ENCODE measurements around the gene ADK. TPM values are rescaled to one million over a fixed set of nuclear protein-coding genes. Genes with fewer than 3 reads are reported as not detected.
A peak's percentile ranks its signal among the peaks of the same experiment; 100 is the strongest.

The ADK gene
- total RNA-seq, 3 donors from 2014 or later (not counting 1 experiment from before 2014, with no cell fraction given), result 13.4 to 16.1 (median 14.1) TPM

GRCh38 chr10:74233281-74233680 lies 82.3 kb downstream of the ADK start:
- Mint-ChIP-seq H3K4me3 (no peak overlapping the region), H3K27ac (no peak overlapping the region), H3K4me1 (peaks cover 4 to 5% of the 10 kb centered on the region in 2 donors), H3K27me3 (ENCODE audit: low read depth in 2 of 2) (no peaks in the 10 kb centered on the region), H3K36me3 (no peaks in the 10 kb centered on the region), H3K9me3 (no peaks in the 10 kb centered on the region)
- Histone ChIP-seq H3K27ac (ENCODE audit: low read length) (no peak overlapping the region), H3K36me3 (ENCODE audit: control insufficient read depth, insufficient read depth, low read length) (no peaks in the 10 kb centered on the region), H3K4me3 (ENCODE audit: low read length) (no peak overlapping the region), H3K4me1 (ENCODE audit: control insufficient read depth, insufficient read depth, low read length) (no peaks in the 10 kb centered on the region), H3K9me3 (ENCODE audit: control insufficient read depth, insufficient read depth, low read length) (no peaks in the 10 kb centered on the region), H3K27me3 (ENCODE audit: control insufficient read depth, insufficient read depth, low read length) (no peaks in the 10 kb centered on the region)
- DNase-seq (no peak), ATAC-seq (no peak)
- no peak for TF ChIP-seq CTCF (IDR thresholded peaks at IDR 0.05)
- WGBS (ENCODE audit: insufficient coverage), result 96% methylated on average over 4 of the region's 4 CpGs
- intact Hi-C loops (cut with micrococcal nuclease), result no loop called here

- Mint-ChIP-seq H3K4me3 (no peak overlapping the region), H3K9me3 (no peaks in the 10 kb centered on the region), H3K4me1 (peaks cover 0 to 4% of the 10 kb centered on the region in 2 donors), H3K36me3 (no peaks in the 10 kb centered on the region), H3K27ac (no peak overlapping the region), H3K27me3 (ENCODE audit: low read depth in 2 of 2) (no peaks in the 10 kb centered on the region)
- Histone ChIP-seq H3K27ac (ENCODE audit: low read length) (no peak overlapping the region), H3K27me3 (ENCODE audit: control insufficient read depth, insufficient read depth, low read length) (no peaks in the 10 kb centered on the region), H3K36me3 (ENCODE audit: control insufficient read depth, insufficient read depth, low read length) (no peaks in the 10 kb centered on the region), H3K4me1 (ENCODE audit: control insufficient read depth, insufficient read depth, low read length) (no peaks in the 10 kb centered on the region), H3K9me3 (ENCODE audit: control insufficient read depth, insufficient read depth, low read length) (no peaks in the 10 kb centered on the region), H3K4me3 (ENCODE audit: low read length) (no peak overlapping the region)
- intact Hi-C loops (cut with micrococcal nuclease), result no loop called here
- TF ChIP-seq CTCF (IDR thresholded peaks at IDR 0.05), result peak; percentile 42
- ATAC-seq, result no peak
- WGBS (ENCODE audit: insufficient coverage), result 100% methylated on average over 1 of the region's 1 CpG
- peak in 1 of 2 donors; percentile 17 for DNase-seq
These were observed 83.5 kb downstream of the ADK start for GRCh38 chr10:74234569-74234968.

GRCh38 chr10:74238031-74238431 lies 87.0 kb downstream of the ADK start:
- Histone ChIP-seq H3K27ac (ENCODE audit: low read length) (no peak overlapping the region), H3K4me3 (ENCODE audit: low read length) (no peak overlapping the region), H3K27me3 (ENCODE audit: control insufficient read depth, insufficient read depth, low read length) (no peaks in the 10 kb centered on the region), H3K4me1 (ENCODE audit: control insufficient read depth, insufficient read depth, low read length) (no peaks in the 10 kb centered on the region), H3K36me3 (ENCODE audit: control insufficient read depth, insufficient read depth, low read length) (no peaks in the 10 kb centered on the region), H3K9me3 (ENCODE audit: control insufficient read depth, insufficient read depth, low read length) (no peaks in the 10 kb centered on the region)
- Mint-ChIP-seq H3K27me3 (ENCODE audit: low read depth in 2 of 2) (no peaks in the 10 kb centered on the region), H3K36me3 (no peaks in the 10 kb centered on the region), H3K4me3 (no peak overlapping the region), H3K27ac (no peak overlapping the region), H3K4me1 (no peaks in the 10 kb centered on the region), H3K9me3 (no peaks in the 10 kb centered on the region)
- intact Hi-C loops (cut with micrococcal nuclease), result no loop called here
- ATAC-seq (no peak), DNase-seq (no peak)
- TF ChIP-seq CTCF (IDR thresholded peaks at IDR 0.05), result no peak
- 73% methylated on average over 6 of the region's 6 CpGs for WGBS (ENCODE audit: insufficient coverage)

GRCh38 chr10:74238516-74238915 lies 87.5 kb downstream of the ADK start:
- Mint-ChIP-seq H3K27me3 (ENCODE audit: low read depth in 2 of 2) (no peaks in the 10 kb centered on the region), H3K27ac (no peak overlapping the region), H3K9me3 (no peaks in the 10 kb centered on the region), H3K36me3 (no peaks in the 10 kb centered on the region), H3K4me3 (no peak overlapping the region), H3K4me1 (no peaks in the 10 kb centered on the region)
- Histone ChIP-seq H3K27me3 (ENCODE audit: control insufficient read depth, insufficient read depth, low read length) (no peaks in the 10 kb centered on the region), H3K9me3 (ENCODE audit: control insufficient read depth, insufficient read depth, low read length) (no peaks in the 10 kb centered on the region), H3K4me3 (ENCODE audit: low read length) (no peak overlapping the region), H3K4me1 (ENCODE audit: control insufficient read depth, insufficient read depth, low read length) (no peaks in the 10 kb centered on the region), H3K36me3 (ENCODE audit: control insufficient read depth, insufficient read depth, low read length) (no peaks in the 10 kb centered on the region), H3K27ac (ENCODE audit: low read length) (no peak overlapping the region)
- intact Hi-C loops (cut with micrococcal nuclease), result no loop called here
- TF ChIP-seq CTCF (IDR thresholded peaks at IDR 0.05), result no peak
- ATAC-seq (no peak), DNase-seq (no peak)
- WGBS (ENCODE audit: insufficient coverage), result no CpG with 5 or more reads among the region's 2 CpGs
